Tibial nerve (tissue), 4 donors: ENCODE data around the gene TOPBP1.

Source experiments
- EP300 ChIP-seq, 2 donors: sonication (generic); formaldehyde crosslinking; IDR thresholded peaks; one replicate each; pipeline ENCODE4 v1.6.1; 2017; ENCODE audit warnings: antibody characterized with exemption in 2 of 2, mild to moderate bottlenecking in 1 of 2
- POLR2A ChIP-seq, 2 donors: fragments of 450-650 bp; IDR thresholded peaks; one replicate each; pipeline ENCODE4 v1.6.1; 2017; ENCODE audit warnings: antibody characterized with exemption in 2 of 2, mild to moderate bottlenecking in 2 of 2, moderate library complexity in 2 of 2
- TF ChIP-seq, protein P1 (sequence below), 5 experiments: fragments of 200-600 bp in 3 of 5; fragments of 450-650 bp in 2 of 5; sonication (generic) in 3 of 5; IDR thresholded peaks; one replicate each; pipeline ENCODE4 v1.5.1; 2016 to 2019; ENCODE audit warnings: antibody characterized with exemption in 5 of 5, mild to moderate bottlenecking in 3 of 5, moderate library complexity in 2 of 5

- TF ChIP-seq, protein P1, sequence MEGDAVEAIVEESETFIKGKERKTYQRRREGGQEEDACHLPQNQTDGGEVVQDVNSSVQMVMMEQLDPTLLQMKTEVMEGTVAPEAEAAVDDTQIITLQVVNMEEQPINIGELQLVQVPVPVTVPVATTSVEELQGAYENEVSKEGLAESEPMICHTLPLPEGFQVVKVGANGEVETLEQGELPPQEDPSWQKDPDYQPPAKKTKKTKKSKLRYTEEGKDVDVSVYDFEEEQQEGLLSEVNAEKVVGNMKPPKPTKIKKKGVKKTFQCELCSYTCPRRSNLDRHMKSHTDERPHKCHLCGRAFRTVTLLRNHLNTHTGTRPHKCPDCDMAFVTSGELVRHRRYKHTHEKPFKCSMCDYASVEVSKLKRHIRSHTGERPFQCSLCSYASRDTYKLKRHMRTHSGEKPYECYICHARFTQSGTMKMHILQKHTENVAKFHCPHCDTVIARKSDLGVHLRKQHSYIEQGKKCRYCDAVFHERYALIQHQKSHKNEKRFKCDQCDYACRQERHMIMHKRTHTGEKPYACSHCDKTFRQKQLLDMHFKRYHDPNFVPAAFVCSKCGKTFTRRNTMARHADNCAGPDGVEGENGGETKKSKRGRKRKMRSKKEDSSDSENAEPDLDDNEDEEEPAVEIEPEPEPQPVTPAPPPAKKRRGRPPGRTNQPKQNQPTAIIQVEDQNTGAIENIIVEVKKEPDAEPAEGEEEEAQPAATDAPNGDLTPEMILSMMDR (IDR thresholded peaks at IDR 0.05), result no peak
- no peak for TF ChIP-seq POLR2A (IDR thresholded peaks at IDR 0.05)
- TF ChIP-seq EP300 (IDR thresholded peaks at IDR 0.05), result no peak
Observed at GRCh38 chr3:133592843-133593242, 68.9 kb downstream of the TOPBP1 start.
